ENCODE results near the gene DYNC1H1.

DYNC1H1 gene

GRCh38 chr14:102089621-102090343 is 125.4 kb downstream of the DYNC1H1 start:
- no peak for DNase-seq (ENCODE audit: low read depth)

GRCh38 chr14:102090713-102091112 is 126.3 kb downstream of the DYNC1H1 start:
- no peak for DNase-seq (ENCODE audit: low read depth)

- no peak for DNase-seq (ENCODE audit: low read depth)
These were observed 128.4 kb downstream of the DYNC1H1 start for GRCh38 chr14:102092806-102093205.

GRCh38 chr14:102094101-102094500 is 129.7 kb downstream of the DYNC1H1 start:
- no peak for DNase-seq (ENCODE audit: low read depth)

GRCh38 chr14:102095231-102095870 is 131.0 kb downstream of the DYNC1H1 start:
- no peak for DNase-seq (ENCODE audit: low read depth)

- no peak for DNase-seq (ENCODE audit: low read depth)
These were observed 131.6 kb downstream of the DYNC1H1 start for GRCh38 chr14:102095871-102096568.

GRCh38 chr14:102096569-102097188 is 132.3 kb downstream of the DYNC1H1 start:
- peak; percentile 45 for DNase-seq (ENCODE audit: low read depth)

GRCh38 chr14:102097441-102098135 is 133.2 kb downstream of the DYNC1H1 start:
- no peak for DNase-seq (ENCODE audit: low read depth)

GRCh38 chr14:102103062-102103695 is 138.8 kb downstream of the DYNC1H1 start:
- DNase-seq (ENCODE audit: low read depth), result no peak

- no peak for DNase-seq (ENCODE audit: low read depth)
These were observed 141.0 kb downstream of the DYNC1H1 start for GRCh38 chr14:102105369-102105768.
